Chondrocyte (in vitro differentiated cells): ENCODE data around the gene ADSS2. TPM values are rescaled to one million over a fixed set of nuclear protein-coding genes. Genes with fewer than 3 reads are reported as not detected.
A peak's percentile ranks its signal among the peaks of the same experiment; 100 is the strongest.

Experiments used
- DNase-seq: peaks from one replicate; pipeline ENCODE4 v3.0.0; 2021; ENCODE audit warnings: mixed read lengths, low spot score
- H3K27ac Mint-ChIP-seq: one replicate; pipeline ENCODE4 v1.8.0; 2021; ENCODE audit warnings: mild to moderate bottlenecking, moderate library complexity, mixed read lengths; ENCODE audit not compliant: unreplicated experiment
- H3K27me3 Mint-ChIP-seq: 2 replicates; pipeline ENCODE4 v1.8.0; 2021; ENCODE audit warnings: low read depth, mixed read lengths
- H3K36me3 Mint-ChIP-seq: 2 replicates; pipeline ENCODE4 v1.8.0; 2021; ENCODE audit warnings: low read depth, mixed read lengths
- H3K4me1 Mint-ChIP-seq: 2 replicates; pipeline ENCODE4 v1.8.0; 2021; ENCODE audit warnings: low read depth, mild to moderate bottlenecking, mixed read lengths
- H3K4me3 Mint-ChIP-seq: one replicate; pipeline ENCODE4 v1.8.0; 2021; ENCODE audit warnings: mild to moderate bottlenecking, moderate library complexity, mixed read lengths; ENCODE audit not compliant: unreplicated experiment
- H3K9me3 Mint-ChIP-seq: 2 replicates; pipeline ENCODE4 v1.8.0; 2021; ENCODE audit warnings: low read depth, mixed read lengths
- total RNA-seq: library from RNA; stranded (reverse); gene quantifications from 3 replicates; pipeline ENCODE4 v1.2.1, GENCODE V29; 2021
- TF ChIP-seq, protein P1 (sequence below): fragments of 200-600 bp; sonication (generic); IDR thresholded peaks from 2 replicates; pipeline ENCODE4 v1.5.0; 2021; ENCODE audit warnings: antibody characterized with exemption, mild to moderate bottlenecking, moderate library complexity

ADSS2 gene
- total RNA-seq, 1 donor from 2014 or later: 43.8 TPM

DNA sequence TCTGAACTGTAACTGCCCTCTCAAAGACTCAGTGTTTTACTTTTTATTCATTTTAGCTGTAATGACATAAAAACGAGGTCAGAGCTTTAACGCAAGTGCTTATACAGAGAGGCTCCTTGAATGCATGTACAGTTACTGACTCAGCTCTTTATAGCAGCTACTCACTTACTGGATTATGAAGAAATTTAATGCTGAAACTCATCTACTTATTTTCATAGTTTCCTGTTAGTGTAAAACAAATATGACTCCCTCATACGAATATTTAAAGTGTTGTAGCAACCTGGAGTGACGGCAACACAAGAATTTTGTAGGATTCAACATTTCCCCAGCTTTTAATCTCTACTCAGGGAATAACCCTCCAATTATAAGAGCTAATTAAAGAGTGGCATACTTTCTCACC lies 32.7 kb downstream of the ADSS2 start:
- TF ChIP-seq, protein P1, sequence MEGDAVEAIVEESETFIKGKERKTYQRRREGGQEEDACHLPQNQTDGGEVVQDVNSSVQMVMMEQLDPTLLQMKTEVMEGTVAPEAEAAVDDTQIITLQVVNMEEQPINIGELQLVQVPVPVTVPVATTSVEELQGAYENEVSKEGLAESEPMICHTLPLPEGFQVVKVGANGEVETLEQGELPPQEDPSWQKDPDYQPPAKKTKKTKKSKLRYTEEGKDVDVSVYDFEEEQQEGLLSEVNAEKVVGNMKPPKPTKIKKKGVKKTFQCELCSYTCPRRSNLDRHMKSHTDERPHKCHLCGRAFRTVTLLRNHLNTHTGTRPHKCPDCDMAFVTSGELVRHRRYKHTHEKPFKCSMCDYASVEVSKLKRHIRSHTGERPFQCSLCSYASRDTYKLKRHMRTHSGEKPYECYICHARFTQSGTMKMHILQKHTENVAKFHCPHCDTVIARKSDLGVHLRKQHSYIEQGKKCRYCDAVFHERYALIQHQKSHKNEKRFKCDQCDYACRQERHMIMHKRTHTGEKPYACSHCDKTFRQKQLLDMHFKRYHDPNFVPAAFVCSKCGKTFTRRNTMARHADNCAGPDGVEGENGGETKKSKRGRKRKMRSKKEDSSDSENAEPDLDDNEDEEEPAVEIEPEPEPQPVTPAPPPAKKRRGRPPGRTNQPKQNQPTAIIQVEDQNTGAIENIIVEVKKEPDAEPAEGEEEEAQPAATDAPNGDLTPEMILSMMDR: no peak
- peaks cover 44% of the 10 kb centered on the region for H3K36me3 Mint-ChIP-seq
- no peak for DNase-seq
- H3K9me3 Mint-ChIP-seq: no peaks in the 10 kb centered on the region
- no peak overlapping the region for H3K27ac Mint-ChIP-seq
- H3K27me3 Mint-ChIP-seq: no peaks in the 10 kb centered on the region
- H3K4me3 Mint-ChIP-seq: no peak overlapping the region
- peaks cover 8% of the 10 kb centered on the region for H3K4me1 Mint-ChIP-seq

DNA sequence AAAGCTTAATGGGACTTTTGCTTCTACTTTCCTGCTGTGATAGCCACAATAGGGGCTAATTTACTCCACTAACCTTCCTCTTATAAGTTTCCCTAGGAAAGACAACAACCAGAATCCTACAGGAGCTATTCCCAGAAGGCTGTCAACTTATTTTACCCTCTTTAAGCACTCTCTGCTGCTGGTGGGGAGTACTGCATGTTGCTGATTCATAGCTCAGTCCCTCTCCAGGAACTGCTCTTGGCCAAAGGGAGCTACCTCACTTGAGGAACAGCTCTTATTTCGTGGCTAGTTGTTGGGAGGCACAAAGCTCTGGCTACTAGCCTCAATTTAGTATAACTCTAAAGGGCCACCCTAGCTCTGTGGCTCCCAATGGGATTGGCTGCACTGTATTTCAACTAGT lies 37.2 kb downstream of the ADSS2 start:
- no peak for DNase-seq
- TF ChIP-seq, protein P1: peak; percentile 33
- Mint-ChIP-seq H3K27me3 (no peaks in the 10 kb centered on the region), H3K9me3 (no peaks in the 10 kb centered on the region), H3K36me3 (peaks cover 54% of the 10 kb centered on the region), H3K4me1 (peaks cover 5% of the 10 kb centered on the region), H3K4me3 (no peak overlapping the region), H3K27ac (no peak overlapping the region)

DNA sequence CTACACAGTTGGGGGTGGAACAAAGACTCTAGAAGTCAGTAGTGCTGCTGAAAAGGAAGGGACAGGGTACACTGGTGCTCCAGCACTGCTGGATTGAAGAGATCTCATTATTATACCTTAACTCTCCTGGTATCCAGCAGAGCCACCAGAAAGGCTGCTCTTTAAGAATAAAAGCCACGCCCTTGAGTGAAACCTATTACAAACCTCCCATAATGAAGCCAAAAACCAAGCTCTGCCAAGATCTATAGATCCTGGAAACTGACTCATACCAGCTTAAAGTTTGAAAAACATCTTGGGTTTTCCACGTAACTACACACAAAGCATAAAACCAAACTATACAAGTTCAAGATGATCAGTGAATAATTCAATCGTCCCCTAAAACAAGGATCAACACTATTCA lies 38.0 kb downstream of the ADSS2 start:
- Mint-ChIP-seq H3K36me3 (peaks cover 50% of the 10 kb centered on the region), H3K27ac (no peak overlapping the region), H3K4me3 (no peak overlapping the region), H3K9me3 (no peaks in the 10 kb centered on the region), H3K4me1 (peaks cover 5% of the 10 kb centered on the region), H3K27me3 (no peaks in the 10 kb centered on the region)
- no peak for DNase-seq
- TF ChIP-seq, protein P1: no peak

DNA sequence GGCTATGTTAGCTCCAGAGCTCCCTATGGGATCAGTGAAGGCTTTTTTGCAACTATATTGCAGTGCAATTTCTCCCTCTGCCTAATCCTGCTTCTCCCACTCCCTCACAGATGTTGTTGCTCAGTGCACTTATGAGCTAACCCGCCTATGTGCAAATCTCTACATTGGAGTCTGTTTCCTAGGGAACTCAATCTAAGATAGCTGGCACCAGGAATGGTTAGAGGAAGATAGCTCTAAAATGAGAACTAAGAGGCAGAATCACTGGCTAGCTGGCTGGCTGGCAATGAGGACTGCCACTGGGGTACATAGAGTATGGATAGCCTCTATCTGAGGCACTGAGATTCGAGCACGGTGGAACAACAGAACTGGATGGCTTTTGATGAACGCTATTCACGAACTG lies 39.5 kb downstream of the ADSS2 start:
- TF ChIP-seq, protein P1: no peak
- Mint-ChIP-seq H3K9me3 (no peaks in the 10 kb centered on the region), H3K27me3 (no peaks in the 10 kb centered on the region), H3K4me1 (peaks cover 5% of the 10 kb centered on the region), H3K27ac (no peak overlapping the region), H3K4me3 (no peak overlapping the region), H3K36me3 (peaks cover 44% of the 10 kb centered on the region)
- DNase-seq: no peak

DNA sequence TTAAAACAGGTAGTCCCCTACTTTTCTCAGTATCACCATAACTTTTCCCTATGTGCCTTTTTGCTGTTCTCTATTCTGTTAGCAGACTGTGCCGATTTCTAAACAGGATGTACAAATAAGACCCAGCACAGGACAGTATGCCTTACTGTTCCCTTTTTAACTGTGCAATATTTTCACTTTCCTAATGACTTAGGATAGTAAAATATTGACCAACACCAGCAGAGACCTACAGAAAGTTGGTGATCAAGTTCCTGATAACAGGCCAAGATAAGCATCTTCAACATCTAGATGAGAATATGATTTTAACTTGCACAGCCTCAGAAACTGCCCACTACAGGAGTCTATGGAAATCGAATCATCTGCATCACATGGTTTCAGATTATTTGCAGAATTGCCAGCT lies 42.0 kb downstream of the ADSS2 start:
- TF ChIP-seq, protein P1: no peak
- Mint-ChIP-seq H3K36me3 (peaks cover 30% of the 10 kb centered on the region), H3K4me1 (peaks cover 23% of the 10 kb centered on the region), H3K4me3 (no peak overlapping the region), H3K9me3 (no peaks in the 10 kb centered on the region), H3K27me3 (no peaks in the 10 kb centered on the region), H3K27ac (no peak overlapping the region)
- DNase-seq: no peak
